Measurements from ENCODE around the gene VCL.
A peak's percentile ranks its signal among the peaks of the same experiment; 100 is the strongest.
"Not testable (repeated sequence)": the region's sequence is repeated elsewhere in the genome, so short reads cannot be mapped to it uniquely, and the experiment has no call there.

Gene VCL

DNA sequence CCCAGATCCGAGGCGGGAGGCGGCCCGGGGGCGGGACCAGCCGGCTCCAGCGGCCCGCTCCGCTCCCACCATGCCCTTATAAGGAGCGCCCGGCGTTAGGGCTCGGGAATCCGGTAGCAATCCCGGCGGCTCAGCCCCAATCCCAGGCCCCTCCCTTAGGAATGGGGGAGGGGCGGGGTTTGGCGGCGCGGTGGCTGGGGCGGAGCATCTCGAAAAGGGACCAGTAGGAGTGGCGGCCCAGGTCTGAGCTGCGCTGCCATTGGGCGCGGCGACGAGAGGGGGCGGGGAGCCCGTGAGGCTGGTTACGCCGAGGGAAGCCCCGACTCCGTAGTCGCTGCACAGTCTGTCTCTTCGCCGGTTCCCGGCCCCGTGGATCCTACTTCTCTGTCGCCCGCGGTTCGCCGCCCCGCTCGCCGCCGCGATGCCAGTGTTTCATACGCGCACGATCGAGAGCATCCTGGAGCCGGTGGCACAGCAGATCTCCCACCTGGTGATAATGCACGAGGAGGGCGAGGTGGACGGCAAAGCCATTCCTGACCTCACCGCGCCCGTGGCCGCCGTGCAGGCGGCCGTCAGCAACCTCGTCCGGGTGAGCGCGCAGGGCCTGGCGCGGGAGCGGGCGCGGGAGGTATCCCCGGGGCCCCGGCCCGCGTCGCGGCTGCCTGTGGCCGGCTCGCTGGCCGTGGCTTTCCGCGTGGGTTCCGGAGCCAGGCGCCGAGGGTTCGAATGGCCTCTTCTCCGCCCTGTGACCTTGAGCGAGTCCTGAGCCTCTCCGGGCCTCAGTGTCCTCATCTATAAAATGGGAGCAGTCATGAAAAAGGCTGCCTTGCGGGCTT, at the start of gene VCL:
Gene VCL (plus strand): TSS at position 330 of the 836 bp plus-strand sequence. CDS start 92 bp downstream, at position 422.
- peak; percentile 91 to 94 for DNase-seq (ENCODE audit: low read depth in 2 of 2)

DNA sequence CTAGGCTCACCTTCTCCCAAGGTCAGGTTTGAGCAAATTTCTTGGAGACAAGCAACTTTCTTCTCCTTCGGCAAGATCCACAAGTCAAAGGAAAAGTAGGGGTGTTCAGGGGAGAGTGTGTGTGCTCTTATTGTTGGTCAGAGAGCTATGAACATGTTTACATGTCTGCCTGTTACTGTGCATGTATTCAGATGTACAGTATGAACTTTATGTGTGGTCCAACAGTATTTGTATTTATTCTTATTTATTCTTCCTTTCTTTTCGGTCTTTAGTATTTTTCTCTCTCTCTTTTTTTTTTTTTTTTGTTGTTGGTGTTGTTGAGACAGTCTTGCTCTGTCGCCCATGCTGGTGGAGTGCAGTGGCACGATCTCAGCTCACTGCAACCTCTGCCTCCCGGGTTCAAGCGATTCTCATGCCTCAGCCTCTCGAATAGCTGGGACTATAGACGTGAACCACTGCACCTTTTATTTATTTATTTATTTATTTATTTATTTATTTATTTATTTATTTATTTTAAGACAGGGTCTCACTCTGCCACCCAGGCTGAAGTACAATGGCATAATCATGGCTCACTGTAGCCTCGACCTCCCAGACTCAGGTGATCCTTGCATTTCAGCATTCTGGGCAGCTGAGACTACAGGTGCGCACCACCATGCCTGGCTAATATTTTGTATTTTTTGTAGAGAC, 48.8 kb upstream of the VCL start:
- no peak for DNase-seq (ENCODE audit: low read depth in 2 of 2)

DNA sequence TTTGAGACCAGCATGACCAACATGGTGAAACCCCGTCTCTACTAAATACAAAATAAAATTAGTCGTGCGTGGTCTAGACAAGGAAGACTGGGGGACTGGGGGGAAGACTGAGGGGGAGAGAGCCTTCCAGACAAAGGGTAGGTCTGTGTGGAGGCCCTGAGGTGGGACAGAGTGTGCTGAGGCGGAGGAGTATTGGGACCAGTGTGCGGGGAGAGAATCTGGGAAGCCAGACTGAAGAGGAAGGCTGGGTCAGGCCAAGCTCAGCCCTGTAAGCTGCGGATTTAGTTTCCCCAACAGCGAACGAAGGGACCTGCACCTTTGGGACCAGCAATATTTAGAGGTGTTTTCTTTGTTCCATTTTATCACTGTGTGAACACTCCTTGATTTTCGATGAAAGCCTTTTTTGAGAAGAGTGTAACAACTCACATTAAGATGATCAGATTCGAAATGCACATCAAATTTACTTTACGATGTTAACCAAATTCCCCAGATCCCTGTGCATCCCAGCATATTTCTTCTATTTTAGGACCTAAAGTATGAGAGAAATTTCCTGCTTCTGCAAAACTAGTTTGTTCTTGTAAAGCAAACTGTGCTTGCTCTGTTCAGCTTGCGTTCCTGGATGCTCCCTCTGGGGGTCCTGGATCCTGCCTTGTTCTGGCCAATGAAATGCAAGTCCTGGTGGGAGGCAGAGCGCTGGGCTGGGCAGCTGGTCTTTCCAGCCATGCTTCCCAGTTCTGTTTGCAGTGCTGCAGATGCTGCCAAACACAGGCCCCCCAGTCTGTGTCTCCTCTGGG, 47.6 kb upstream of the VCL start:
- DNase-seq (ENCODE audit: low read depth in 2 of 2) = no peak

DNA sequence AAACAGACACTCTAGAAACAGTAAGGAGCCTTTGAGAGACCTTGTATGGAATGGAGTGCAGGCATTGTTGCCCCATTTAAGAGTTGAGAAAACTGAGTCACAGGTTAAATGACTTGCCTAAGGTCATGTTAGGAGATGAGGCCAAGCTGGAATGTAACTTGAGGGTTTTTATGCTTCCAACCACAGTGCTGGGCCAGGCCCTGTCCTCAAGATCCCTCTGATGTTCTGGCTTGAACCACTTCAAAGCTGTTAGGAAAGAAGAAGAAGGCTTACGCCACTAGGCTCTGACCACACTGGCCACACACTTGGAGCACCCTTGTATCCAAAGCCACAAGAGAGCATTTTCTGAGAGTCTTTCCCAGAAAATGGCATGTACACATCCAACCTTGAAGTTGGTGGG, 44.3 kb upstream of the VCL start:
- no peak for DNase-seq (ENCODE audit: low read depth in 2 of 2)

DNA sequence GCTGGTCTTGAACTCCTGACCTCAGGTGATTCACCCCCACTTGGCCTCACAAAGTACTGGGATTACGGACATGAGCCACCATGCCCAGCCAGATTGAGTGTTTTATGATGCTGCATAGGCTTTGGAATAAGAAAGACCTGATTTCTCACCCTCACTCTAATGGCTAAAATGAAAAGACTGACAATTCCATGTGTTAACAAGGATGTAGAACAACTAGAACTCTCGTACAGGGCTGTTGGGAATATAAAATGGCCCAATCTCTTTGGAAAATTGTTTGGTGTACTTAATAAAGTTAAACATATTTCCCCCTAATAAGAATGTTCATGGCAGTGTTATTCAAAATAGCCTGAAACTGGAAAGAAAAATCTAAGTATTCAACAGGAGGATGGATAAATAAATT, 43.2 kb upstream of the VCL start:
- no peak for DNase-seq (ENCODE audit: low read depth in 2 of 2)

DNA sequence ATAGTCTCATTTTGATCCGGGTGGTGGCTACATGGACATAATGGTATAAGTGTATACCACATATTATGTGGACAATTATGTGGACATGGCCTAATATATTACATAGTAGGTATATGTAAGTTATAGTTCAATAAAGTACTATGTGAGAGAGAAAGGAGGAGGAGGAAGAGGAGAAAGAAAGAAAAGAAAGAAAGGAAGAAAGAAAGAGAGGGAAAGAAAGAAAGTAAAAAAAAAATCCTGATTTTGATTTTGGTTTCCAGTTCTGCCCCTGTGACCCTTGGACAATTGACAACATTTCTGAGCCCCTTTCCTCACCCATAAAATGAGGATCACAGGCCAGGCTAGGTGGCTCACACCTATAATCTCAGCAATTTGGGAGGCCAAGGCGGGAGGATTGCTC, 42.2 kb upstream of the VCL start:
- no peak for DNase-seq (ENCODE audit: low read depth in 2 of 2)

DNA sequence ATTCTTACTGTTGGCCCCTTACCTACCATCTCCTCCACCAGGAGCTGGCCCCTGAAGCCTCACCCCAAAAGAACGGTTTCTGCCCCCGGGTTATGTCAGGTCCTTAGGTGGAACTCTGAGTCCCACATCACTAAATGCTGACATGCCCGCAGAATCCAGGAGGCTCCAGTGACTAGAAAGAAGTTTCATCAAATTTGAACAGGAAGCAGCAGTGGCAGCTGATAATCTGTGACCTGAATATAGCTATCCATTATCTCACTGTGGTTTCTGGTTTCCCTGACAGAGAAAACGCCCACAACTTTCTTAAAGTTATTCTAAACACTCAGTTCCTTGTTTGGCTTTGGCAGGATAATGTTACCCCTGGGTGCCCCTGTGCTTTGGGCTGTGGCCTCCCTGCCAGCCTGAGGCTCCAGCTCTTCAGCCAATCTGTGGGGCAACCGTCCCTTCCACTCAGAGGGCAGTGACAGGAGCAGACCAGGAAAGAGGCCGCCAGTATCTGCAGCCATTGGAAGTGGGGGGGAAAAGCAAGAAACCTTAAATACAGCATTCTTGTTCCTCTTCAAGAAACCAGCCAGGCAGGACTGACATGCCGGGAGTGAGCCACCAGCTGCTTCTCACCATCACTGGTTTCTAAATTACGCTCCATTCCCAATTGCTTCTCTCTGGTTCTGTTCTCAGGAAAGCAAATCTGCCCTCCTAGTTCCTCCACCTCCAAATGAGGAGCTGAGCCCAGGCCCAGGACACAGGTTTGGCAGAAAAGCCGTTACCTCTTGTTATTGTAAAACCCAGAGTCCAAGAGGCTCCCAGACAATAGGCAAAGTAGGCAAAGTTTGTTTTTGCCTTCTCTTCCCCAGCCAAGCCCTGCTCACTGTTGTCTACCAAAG, 41.2 kb upstream of the VCL start:
- DNase-seq (ENCODE audit: low read depth in 2 of 2) = no peak

DNA sequence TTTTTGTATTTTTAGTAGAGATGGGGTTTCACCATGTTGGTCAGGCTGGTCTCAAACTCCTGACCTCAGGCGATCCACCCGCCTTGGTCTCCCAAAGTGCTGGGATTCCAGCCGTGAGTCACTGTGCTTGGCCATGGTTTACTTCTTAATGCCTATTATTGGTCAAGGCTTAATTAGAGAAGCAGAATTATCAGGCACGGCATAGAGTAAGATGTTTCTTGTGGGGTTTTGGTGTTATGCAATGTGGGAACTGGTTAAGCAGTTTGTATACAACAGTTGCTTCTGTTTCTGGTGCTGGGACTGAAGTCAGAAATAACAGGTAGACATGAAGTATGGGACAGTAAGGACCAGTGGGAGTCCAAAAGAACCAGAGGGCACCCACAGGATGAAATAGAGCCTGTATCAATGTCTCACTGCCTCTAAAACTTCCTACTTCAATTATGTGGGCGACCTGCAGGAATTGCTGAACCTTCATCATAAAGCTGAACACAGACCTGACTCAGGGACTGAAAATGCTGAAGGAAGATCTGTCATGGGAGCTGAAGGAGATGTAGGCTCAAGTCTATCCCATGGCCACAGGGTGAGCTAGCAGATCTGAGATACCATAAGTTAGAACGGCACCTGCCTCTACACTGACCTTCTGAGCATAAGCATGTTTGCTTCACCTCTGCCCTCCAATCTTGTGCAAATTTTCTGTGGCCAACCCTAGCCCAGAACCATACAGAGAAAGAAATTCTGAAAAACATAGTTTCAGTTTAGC, 38.3 kb upstream of the VCL start:
- DNase-seq (ENCODE audit: low read depth in 2 of 2) = no peak

DNA sequence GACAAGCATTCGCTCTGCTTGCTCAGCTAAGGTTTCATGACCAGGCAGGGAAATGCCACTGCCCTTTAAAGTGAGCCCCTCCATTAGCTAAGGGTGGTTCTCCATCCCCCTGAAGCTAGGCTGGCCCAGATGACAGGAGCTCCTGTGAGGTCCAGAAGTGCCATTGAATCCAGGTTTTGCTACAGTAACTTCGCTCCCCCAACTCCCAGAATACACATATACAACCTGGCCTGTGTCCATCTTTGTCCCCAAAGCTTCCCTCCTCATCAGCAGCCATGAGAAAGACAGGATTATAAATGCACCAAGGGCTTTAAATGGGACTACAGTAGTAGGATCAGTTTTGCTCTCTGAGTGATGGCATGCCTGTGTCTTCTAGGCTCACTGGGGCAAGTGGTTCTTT, 35.5 kb upstream of the VCL start:
- no peak for DNase-seq (ENCODE audit: low read depth in 2 of 2)

DNA sequence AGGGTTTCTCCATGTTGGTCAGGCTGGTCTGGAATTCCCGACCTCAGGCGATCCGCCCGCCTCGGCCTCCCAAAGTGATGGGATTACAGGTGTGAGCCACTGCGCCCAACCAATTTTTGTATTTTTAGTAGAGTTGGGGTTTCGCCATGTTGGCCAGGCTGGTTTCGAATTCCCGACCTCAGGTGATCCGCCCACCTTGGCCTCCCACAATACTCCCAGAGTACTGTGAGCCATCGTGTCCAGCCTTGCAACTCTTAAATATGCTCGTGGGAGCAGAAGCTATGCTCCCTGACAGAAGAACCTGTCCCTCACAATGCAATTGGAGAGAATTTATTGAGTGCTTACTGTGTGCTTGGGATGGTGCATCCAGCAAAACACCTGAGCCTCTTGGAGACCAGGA, 34.4 kb upstream of the VCL start:
- not testable (repeated sequence) for DNase-seq (ENCODE audit: low read depth in 2 of 2)

DNA sequence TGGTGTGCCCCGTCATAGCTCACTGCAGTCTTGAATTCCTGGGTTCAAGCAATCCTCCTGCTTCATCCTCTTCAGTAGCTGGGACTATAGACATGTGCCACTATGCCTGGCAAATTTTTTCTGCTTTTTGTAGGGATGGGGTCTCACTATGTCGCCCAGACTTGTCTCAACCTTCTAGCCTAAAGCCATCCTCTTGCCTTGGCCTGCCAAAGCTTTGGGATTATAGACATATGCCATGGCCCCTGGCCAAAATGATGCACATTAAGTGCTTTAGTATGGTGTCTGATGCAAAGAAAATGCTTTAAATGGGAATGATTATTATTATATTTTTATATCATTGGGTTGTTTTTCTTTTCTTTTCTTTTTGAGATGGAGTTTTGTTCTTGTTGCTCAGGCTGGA, 33.2 kb upstream of the VCL start:
- no peak for DNase-seq (ENCODE audit: low read depth in 2 of 2)

DNA sequence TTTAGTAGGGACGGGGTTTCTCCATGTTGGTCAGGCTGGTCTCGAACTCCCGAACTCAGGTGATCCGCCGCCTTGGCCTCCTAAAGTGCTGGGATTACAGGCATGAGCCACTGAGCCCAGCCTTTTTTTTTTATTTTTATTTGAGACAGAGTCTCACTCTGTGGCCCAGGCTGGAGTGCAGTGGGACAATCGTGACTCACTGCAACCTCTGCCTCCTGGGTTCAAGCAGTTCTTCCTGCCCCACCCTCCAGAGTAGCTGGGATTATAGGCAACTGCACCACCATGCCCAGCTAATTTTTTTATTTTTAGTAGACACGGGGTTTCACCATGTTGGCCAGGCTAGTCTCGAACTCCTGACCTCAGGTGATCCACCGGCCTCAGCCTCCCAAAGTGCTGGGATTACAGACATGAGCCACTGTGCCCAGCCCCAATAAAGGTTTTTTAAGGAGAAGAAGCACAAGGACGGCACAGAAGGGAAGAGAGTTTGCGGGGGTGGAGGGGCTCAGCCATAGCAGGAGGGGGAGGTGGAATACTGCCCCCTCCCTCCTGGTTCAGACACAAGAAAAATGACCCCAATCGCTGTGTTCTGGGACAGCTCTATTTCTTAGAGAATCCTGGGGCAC, 32.5 kb upstream of the VCL start:
- not testable (repeated sequence) for DNase-seq (ENCODE audit: low read depth in 2 of 2)

DNA sequence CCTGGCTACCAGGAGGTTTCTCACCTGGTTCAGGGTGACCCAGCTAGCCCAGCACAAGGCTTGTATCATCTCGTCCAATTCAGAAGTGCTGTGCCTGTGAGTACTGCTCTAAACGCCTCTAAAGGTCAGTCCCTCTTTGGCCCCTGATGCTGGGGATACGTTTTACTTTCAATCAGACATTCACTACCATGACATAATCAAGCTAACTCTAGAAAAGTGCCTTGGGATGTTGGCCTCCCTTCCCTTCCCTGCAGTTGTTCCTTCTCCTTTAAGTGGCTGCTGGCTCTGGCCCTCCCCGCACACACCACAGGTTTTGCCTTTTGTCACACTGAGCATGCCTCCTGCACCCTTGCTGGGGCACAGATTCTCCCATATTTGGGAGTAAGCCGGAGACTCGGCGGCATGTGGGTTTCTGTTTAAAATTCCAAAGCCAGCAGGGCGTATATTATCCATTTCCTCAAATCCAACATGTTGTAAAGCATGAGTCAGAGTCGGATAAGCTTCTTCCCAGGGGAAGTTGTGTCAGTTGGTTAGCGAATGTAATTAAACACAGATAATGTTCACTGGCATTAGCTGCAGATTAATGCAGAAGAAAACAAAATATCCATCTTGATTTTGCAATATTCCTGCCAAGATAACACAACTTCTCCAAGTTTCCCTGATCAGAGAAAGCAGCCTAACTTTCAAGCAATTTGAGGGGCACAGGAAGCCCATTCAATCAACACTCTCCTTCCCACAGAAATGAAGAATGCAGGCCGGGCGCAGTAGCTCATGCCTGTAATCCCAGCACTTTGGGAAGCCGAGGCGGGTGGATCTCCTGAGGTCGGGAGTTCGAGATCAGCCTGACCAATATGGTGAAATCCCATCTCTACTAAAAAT, 31.8 kb upstream of the VCL start:
- no peak for DNase-seq (ENCODE audit: low read depth in 2 of 2)

DNA sequence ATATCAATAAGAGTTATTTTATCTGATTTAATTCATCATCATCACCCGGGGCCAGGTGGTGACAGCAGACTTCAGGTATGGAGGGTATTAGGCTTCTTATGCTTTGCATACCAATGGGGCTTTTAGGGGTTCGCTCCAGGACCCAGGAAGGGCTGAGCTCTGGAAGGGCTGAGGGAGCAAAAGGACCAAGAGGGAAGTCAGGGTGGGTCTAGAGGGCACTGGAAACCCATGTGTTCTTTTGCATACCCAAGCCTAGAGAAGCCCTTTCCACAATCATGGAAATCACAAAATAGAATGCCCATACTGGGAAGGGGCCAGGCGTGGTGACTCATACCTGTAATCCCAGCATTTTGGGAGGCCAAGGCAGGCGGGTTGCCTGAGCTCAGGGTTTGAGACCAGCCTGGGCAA, 30.9 kb upstream of the VCL start:
- DNase-seq (ENCODE audit: low read depth in 2 of 2) = no peak

DNA sequence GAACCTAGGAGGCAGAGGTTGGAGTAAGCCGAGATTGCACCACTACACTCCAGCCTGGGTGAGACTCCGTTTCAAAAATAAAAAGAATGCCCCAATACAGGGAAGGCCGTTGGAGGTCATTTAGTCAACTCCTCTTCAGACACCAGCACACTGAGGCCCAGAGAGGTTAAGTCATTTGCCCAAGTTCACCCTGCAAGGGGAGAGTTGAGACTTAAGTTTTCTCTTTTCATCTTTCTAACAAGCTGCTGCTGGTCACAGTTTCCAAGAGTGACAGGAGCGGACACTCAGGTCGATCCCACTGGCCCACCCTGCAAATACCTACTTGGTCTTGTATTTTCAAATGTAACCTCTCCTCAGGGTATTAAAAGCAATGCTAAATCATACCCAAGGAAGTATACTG, 30.4 kb upstream of the VCL start:
- DNase-seq (ENCODE audit: low read depth in 2 of 2) = no peak

DNA sequence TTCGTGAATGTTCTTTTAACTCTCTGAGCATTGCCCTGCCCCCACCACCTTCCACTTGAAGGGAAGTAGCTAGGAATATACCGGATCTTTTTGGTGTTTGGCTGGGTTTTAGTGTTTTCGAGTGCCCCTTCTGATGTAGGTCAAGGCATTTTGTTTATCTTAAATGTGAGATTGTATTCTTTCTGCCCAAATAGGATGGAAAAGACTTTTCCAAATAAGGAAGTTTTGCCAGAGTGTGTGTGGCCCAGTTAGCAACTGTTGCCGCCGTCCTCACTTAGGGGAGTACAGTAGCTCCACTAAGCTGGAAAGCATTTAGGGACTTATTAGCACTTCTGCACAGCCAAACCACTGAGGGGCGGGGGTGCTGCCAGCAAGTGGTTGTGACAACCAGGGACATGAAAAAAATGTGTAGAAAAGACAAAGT, 29.8 kb upstream of the VCL start:
- DNase-seq (ENCODE audit: low read depth in 2 of 2) = no peak

DNA sequence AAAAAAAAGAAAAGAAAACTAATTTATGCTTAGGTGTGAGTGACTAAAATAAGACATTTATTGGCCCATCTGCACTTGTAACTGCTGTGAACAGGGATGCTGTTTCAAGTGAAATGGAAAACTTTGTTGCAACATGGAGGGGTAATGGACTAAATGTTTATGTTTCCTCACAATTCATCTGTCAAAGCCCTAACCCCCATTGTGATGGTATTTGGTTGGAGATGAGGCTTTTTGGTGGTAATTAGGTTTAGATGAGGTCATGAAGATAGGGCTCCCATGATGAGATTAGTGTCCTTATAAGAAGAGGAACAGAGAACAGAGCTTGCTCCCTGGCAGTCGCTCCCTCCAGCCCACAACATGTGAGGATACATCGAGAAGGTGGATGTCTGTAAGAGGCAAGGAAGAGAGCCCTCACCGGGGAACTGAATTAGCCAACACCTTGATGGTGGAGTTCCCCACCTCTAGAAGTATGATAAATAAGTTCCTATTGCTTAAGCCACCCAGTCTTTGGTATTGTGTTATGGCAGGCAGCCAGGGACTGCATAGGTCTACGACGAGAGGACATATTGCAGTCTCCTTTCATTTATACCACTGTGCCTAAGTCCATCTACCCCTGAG, 28.6 kb upstream of the VCL start:
- no peak for DNase-seq (ENCODE audit: low read depth in 2 of 2)

DNA sequence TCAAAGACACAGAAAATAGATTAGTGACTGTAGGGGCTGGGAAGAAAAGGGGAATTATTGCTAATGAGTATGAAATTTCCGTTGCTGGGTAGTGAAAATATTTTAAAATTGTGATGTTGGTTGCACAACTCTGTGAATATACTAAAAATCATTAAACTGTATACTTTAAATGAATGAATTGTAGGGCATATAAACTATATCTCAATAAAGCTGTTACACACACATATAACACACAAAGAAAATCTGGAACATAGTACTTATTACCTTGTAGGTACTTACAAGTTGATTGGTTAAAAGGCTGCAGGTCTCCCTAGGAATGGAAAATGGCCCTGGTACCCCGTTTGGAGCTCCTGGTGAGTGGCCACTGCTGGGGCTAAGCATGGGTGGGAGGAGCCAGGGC, 27.1 kb upstream of the VCL start:
- DNase-seq (ENCODE audit: low read depth in 2 of 2) = no peak

All from stimulated activated CD4-positive, alpha-beta T cell treated with anti-CD3 and anti-CD28 coated beads, Interleukin-1b, Interleukin-23, amount 100 ng/mL, for 4 hours (primary cell).